Prostate gland (tissue), 2 donors: ENCODE results near the gene CNTNAP2. TPM values are rescaled to one million over a fixed set of nuclear protein-coding genes. Genes with fewer than 3 reads are reported as not detected.

Experiments used
- DNase-seq: peaks from one replicate; pipeline ENCODE4 v3.0.0-alpha.2; 2019; ENCODE audit warnings: low spot score
- H3K27ac ChIP-seq, 2 donors: fragments of 200-600 bp; sonication (generic); 2 replicates each; pipeline ENCODE4 v1.5.1; 2017 to 2019
- H3K27me3 ChIP-seq: fragments of 200-600 bp; sonication (generic); replicated peaks from 2 replicates; pipeline ENCODE4 v1.5.1; 2019; ENCODE audit not compliant: insufficient read depth
- H3K36me3 ChIP-seq, 2 donors: fragments of 200-600 bp; sonication (generic); 1 replicate in 1 of 2; 2 replicates in 1 of 2; pipeline versions ENCODE4 v1.5.1 to v1.8.1; 2017 to 2019
- H3K4me1 ChIP-seq: fragments of 200-600 bp; sonication (generic); replicated peaks from 2 replicates; pipeline ENCODE4 v1.5.1; 2019
- H3K4me3 ChIP-seq, 2 donors: fragments of 200-600 bp; sonication (generic); 2 replicates each; pipeline ENCODE4 v1.5.1; 2017 to 2019
- H3K9me3 ChIP-seq: fragments of 200-600 bp; sonication (generic); 2 replicates; pipeline ENCODE4 v1.5.1; 2017
- CTCF ChIP-seq, 4 experiments: fragments of 200-600 bp in 2 of 4; fragments of 450-650 bp in 2 of 4; sonication (generic) in 2 of 4; IDR thresholded peaks; 1 replicate in 3 of 4; 2 replicates in 1 of 4; pipeline ENCODE4 v1.5.1; 2016 to 2019; ENCODE audit warnings: antibody characterized with exemption in 4 of 4, mild to moderate bottlenecking in 2 of 4, moderate library complexity in 2 of 4
- POLR2A ChIP-seq: fragments of 450-650 bp; IDR thresholded peaks from one replicate; pipeline ENCODE4 v1.6.1; 2016; ENCODE audit warnings: antibody characterized with exemption, mild to moderate bottlenecking
- POLR2AphosphoS5 ChIP-seq: sonication (generic); formaldehyde crosslinking; IDR thresholded peaks from one replicate; pipeline ENCODE4 v1.6.1; 2017; ENCODE audit warnings: antibody characterized with exemption
- WGBS: methylation state at CpG from one replicate; pipeline ENCODE4 v1.1.5; 2018; 5-methylcytosine and 5-hydroxymethylcytosine counted together
- intact Hi-C: fragments of 100-400 bp; cut with DNase I; formaldehyde crosslinking; loops from one replicate; pipeline ENCODE4 v1.14.2; 2022
- total RNA-seq, 2 donors: library from RNA; depleted of rRNA; stranded (reverse); fragments of >200 nt; gene quantifications; one replicate each; pipeline ENCODE4 v1.1.0, GENCODE V29; 2016

Gene CNTNAP2
- total RNA-seq, 2 donors from 2014 or later = 10.6 to 43.7 TPM

DNA sequence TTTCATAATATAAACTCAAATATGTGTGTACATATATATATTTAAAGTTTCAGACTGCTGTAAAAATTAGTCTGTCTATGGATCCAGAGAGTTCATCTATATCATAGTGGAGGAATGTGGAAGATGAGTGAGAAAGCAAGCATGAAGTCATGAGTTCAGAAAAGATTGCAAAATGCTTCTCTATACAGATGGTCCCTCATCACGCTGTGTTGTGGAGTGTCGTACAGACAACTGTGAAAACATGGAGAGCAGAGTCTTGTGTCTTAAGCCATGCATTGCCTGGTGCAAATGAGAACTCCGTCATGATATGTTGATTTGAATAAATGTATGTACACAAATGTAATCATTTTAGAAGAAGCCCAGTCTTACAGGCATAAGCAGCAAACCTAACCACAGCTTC, 316.9 kb downstream of the CNTNAP2 start:
- H3K4me3 ChIP-seq = no peak overlapping the region
- no peak for DNase-seq
- H3K27ac ChIP-seq = no peak overlapping the region
- H3K4me1 ChIP-seq = no peaks in the 10 kb centered on the region
- no peak for TF ChIP-seq POLR2A
- no peak for TF ChIP-seq POLR2AphosphoS5
- no peak for TF ChIP-seq CTCF (IDR thresholded peaks at IDR 0.05)
- intact Hi-C loops = no loop called here
- no peaks in the 10 kb centered on the region for H3K9me3 ChIP-seq
- WGBS = 92% methylated on average over 3 of the region's 3 CpGs
- H3K27me3 ChIP-seq = no peaks in the 10 kb centered on the region
- no peaks in the 10 kb centered on the region for H3K36me3 ChIP-seq

- Histone ChIP-seq H3K36me3 (no peaks in the 10 kb centered on the region), H3K27me3 (no peaks in the 10 kb centered on the region), H3K4me1 (no peaks in the 10 kb centered on the region), H3K9me3 (no peaks in the 10 kb centered on the region), H3K4me3 (no peak overlapping the region), H3K27ac (no peak overlapping the region)
- no peak for TF ChIP-seq CTCF (IDR thresholded peaks at IDR 0.05)
- TF ChIP-seq POLR2A = no peak
- no peak for TF ChIP-seq POLR2AphosphoS5
- DNase-seq = no peak
- 96% methylated on average over 9 of the region's 9 CpGs for WGBS
- intact Hi-C loops = no loop called here
These were observed 326.5 kb downstream of the CNTNAP2 start for GRCh38 chr7:146443102-146443501.

- Histone ChIP-seq H3K9me3 (no peaks in the 10 kb centered on the region), H3K4me1 (no peaks in the 10 kb centered on the region), H3K27me3 (no peaks in the 10 kb centered on the region), H3K36me3 (no peaks in the 10 kb centered on the region), H3K27ac (no peak overlapping the region), H3K4me3 (no peak overlapping the region)
- no peak for DNase-seq
- no peak for TF ChIP-seq CTCF (IDR thresholded peaks at IDR 0.05)
- no peak for TF ChIP-seq POLR2AphosphoS5
- TF ChIP-seq POLR2A = no peak
- intact Hi-C loops = no loop called here
- 94% methylated on average over 4 of the region's 4 CpGs for WGBS
These were observed 333.0 kb downstream of the CNTNAP2 start for GRCh38 chr7:146449625-146450024.

DNA sequence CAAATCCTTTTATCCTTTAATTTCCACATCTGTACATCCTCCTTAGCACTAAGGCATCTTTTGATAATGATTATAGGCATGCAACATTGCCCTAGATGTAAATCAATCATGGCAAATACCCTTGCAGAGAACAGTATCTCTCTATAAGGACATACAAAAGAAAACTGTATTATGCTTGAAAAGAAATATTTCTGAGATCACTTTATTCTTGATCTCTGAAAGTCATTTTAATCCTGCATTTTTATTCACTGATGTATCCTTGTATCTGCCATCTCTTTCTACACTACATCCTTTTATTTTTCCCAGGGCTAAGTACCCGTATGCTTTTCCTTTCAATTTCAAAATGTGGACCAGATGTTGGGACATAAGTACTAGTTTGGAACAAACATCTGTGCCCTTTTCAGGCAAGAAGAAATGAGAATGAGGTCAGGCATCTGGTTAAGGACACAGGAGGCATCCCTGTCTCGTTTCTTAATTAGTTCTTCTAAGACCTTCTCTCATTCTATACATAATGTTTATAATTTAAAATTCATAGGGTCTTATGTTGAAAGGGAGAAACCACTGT, 338.6 kb downstream of the CNTNAP2 start:
- no peak for DNase-seq
- Histone ChIP-seq H3K4me1 (no peaks in the 10 kb centered on the region), H3K36me3 (no peaks in the 10 kb centered on the region), H3K9me3 (no peaks in the 10 kb centered on the region), H3K27me3 (no peaks in the 10 kb centered on the region), H3K27ac (no peak overlapping the region), H3K4me3 (no peak overlapping the region)
- intact Hi-C loops = no loop called here
- TF ChIP-seq CTCF (IDR thresholded peaks at IDR 0.05) (no peak), POLR2AphosphoS5 (no peak), POLR2A (no peak)
- WGBS = 58% methylated on average over 2 of the region's 2 CpGs

GRCh38 chr7:146479040-146479439, 362.4 kb downstream of the CNTNAP2 start:
- H3K36me3 ChIP-seq = no peaks in the 10 kb centered on the region
- intact Hi-C loops = no loop called here
- DNase-seq = no peak
- no peak overlapping the region for H3K27ac ChIP-seq
- H3K9me3 ChIP-seq = no peaks in the 10 kb centered on the region
- H3K4me1 ChIP-seq = no peaks in the 10 kb centered on the region
- H3K4me3 ChIP-seq = no peak overlapping the region
- no peaks in the 10 kb centered on the region for H3K27me3 ChIP-seq
- 7% methylated on average over 2 of the region's 2 CpGs for WGBS
- no peak for TF ChIP-seq POLR2A
